Amniotic stem cell (primary cell): ENCODE results near the gene GPALPP1.
"Not testable (repeated sequence)": the region's sequence is repeated elsewhere in the genome, so short reads cannot be mapped to it uniquely, and the experiment has no call there.

Experiments
- DNase-seq: peaks from one replicate; lab custom pipeline; 2025; lab: John Stamatoyannopoulos, UW

GPALPP1 gene

GRCh38 chr13:45063261-45063860 is 74.0 kb downstream of the GPALPP1 start:
- no peak for DNase-seq

GRCh38 chr13:45063889-45064288 is 74.6 kb downstream of the GPALPP1 start:
- DNase-seq: not testable (repeated sequence)

- DNase-seq: no peak
Measured at GRCh38 chr13:45064889-45065288, 75.6 kb downstream of the GPALPP1 start.

GRCh38 chr13:45068036-45069001 is 79.0 kb downstream of the GPALPP1 start:
- no peak for DNase-seq

GRCh38 chr13:45073809-45074208 is 84.5 kb downstream of the GPALPP1 start:
- DNase-seq: no peak

GRCh38 chr13:45074721-45075120 is 85.4 kb downstream of the GPALPP1 start:
- no peak for DNase-seq

GRCh38 chr13:45078003-45078402 is 88.7 kb downstream of the GPALPP1 start:
- DNase-seq: no peak
